HG03378 (cell line): ENCODE data around the gene RALY.
"Not testable (repeated sequence)": the region's sequence is repeated elsewhere in the genome, so short reads cannot be mapped to it uniquely, and the experiment has no call there.

ENCODE experiments used
- ATAC-seq: cut with Tn5 transposase; IDR thresholded peaks from one replicate; pipeline ENCODE4 v1.9.1; 2021; ENCODE audit warnings: mild to moderate bottlenecking, moderate library complexity; ENCODE audit not compliant: unreplicated experiment

Gene RALY

GRCh38 chr20:34132491-34132890 lies 138.8 kb downstream of the RALY start:
- ATAC-seq = not testable (repeated sequence)

GRCh38 chr20:34132943-34133342 lies 139.2 kb downstream of the RALY start:
- ATAC-seq = not testable (repeated sequence)

DNA sequence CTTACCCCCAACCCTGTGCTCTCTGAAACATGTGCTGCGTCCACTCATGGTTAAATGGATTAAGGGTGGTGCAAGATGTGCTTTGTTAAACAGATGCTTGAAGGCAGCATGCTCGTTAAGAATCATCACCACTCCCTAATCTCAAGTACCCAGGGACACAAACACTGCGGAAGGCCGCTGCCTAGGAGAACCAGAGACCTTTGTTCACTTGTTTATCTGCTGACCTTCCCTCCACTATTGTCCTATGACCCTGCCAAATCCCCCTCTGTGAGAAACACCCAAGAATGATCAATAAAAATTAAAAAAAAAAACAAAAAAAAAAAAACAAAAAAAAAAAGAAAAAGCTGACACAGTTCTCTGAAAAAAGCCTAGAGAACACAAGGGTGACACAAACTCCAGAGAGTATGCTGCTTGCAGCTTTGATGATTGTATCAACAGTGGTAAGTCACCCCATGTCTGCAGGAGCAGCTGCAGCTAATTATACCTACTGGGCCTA lies 139.7 kb downstream of the RALY start:
- not testable (repeated sequence) for ATAC-seq
